Endothelial cell of umbilical vein (primary cell): ENCODE measurements around the gene ZNF496.

Source experiments
- CTCF ChIP-seq, 2 donors: IDR thresholded peaks; 1 replicate in 1 of 2; 2 replicates in 1 of 2; pipeline ENCODE4 v1.5.1; 2011; ENCODE audit warnings: low read length in 2 of 2, mild to moderate bottlenecking in 2 of 2, moderate library complexity in 2 of 2, control low read depth in 1 of 2, inconsistent platforms in 1 of 2, low read depth in 1 of 2; ENCODE audit not compliant: insufficient read depth in 1 of 2; ENCODE audit errors: extremely low read depth in 1 of 2
- MAX ChIP-seq: IDR thresholded peaks from 2 replicates; pipeline ENCODE4 v1.6.1; 2011; ENCODE audit not compliant: insufficient read depth, insufficient read length
- MYC ChIP-seq: IDR thresholded peaks from one replicate; pipeline ENCODE4 v1.6.1; 2011; ENCODE audit warnings: mild to moderate bottlenecking, low read depth, low read length
- POLR2AphosphoS5 ChIP-seq: IDR thresholded peaks from 2 replicates; pipeline ENCODE4 v1.6.1; 2012; ENCODE audit warnings: low read depth, mild to moderate bottlenecking, control low read depth, low read length, moderate library complexity; ENCODE audit not compliant: insufficient read depth

DNA sequence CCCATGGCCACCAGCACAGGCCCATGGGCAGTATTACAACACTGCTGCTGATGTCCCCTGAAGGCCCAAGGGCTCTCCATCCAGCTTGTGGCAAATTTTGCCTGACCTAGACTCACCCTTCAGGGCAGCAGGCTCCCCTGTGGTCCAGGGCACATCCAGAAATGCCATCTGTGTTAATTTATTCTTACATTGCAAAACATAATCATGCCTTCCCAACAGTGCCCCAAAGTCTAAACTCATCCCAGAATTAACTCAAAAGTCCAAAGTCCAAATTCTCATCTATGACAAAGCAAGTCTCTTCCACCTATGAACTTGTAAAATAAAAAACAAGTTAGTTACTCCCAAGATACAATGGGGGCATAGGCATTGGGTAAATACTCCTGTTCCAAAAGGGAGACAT lies 62.5 kb downstream of the ZNF496 start:
- TF ChIP-seq CTCF (IDR thresholded peaks at IDR 0.05; ENCODE audit: extremely low read depth in 1 of 2, insufficient read depth in 1 of 2, low read depth in 1 of 2, low read length in 2 of 2) (no peak), MAX (no peak), MYC (no peak), POLR2AphosphoS5 (no peak)
